IMR-90 (cell line): Measurements from ENCODE around the gene ADGRL3. TPM values are rescaled to one million over a fixed set of nuclear protein-coding genes. Genes with fewer than 3 reads are reported as not detected.

Experiments used
- ATAC-seq: fragments of 200-7000 bp; cut with Tn5 transposase; 2 replicates; pipeline ENCODE4 v1.9.1; 2020; ENCODE audit warnings: low read depth, mild to moderate bottlenecking, moderate library complexity
- BruUV-seq: library from RNA; stranded (reverse); fragments of 400-500 nt; replicated peaks from 2 replicates; lab custom pipeline; 2021; lab: Mats Ljungman, UMichigan
- CTCF ChIA-PET: fragments of 300-600 bp; formaldehyde crosslinking; extraction: SDS; loops from one replicate; lab custom pipeline; 2021; ENCODE audit warnings: antibody characterized with exemption; lab: Yijun Ruan, JAX
- POLR2A ChIA-PET: fragments of 300-600 bp; sonication (Branson Sonifier 250); formaldehyde crosslinking; loops from one replicate; lab custom pipeline; 2022; ENCODE audit warnings: antibody characterized with exemption; ENCODE audit not compliant: unreplicated experiment; lab: Charles Lee
- DNase-seq: peaks from one replicate; pipeline ENCODE4 v3.0.0; 2013
- H2AFZ ChIP-seq: replicated peaks from 2 replicates; pipeline ENCODE3; 2013; ENCODE audit warnings: low read length, mild to moderate bottlenecking; ENCODE audit not compliant: poor library complexity
- H2AK5ac ChIP-seq: 2 replicates; pipeline ENCODE4 v1.6.1; 2013; ENCODE audit warnings: low read depth, low read length, inconsistent platforms
- H2AK9ac ChIP-seq: replicated peaks from 2 replicates; pipeline ENCODE3; 2013; ENCODE audit warnings: mild to moderate bottlenecking, low read depth, low read length, moderate library complexity; ENCODE audit not compliant: poor library complexity
- H2BK120ac ChIP-seq: 2 replicates; pipeline ENCODE4 v1.6.1; 2013; ENCODE audit warnings: low read depth, low read length, inconsistent platforms
- H2BK15ac ChIP-seq: 3 replicates; pipeline ENCODE4 v1.6.1; 2013; ENCODE audit warnings: low read depth, low read length, inconsistent platforms
- H2BK20ac ChIP-seq: 2 replicates; pipeline ENCODE4 v1.6.1; 2013; ENCODE audit warnings: low read depth, mild to moderate bottlenecking, inconsistent platforms, low read length, moderate library complexity
- H2BK5ac ChIP-seq: 2 replicates; pipeline ENCODE4 v1.6.1; 2013; ENCODE audit warnings: mild to moderate bottlenecking, low read depth, low read length, inconsistent platforms; ENCODE audit not compliant: poor library complexity, severe bottlenecking
- H3K14ac ChIP-seq: replicated peaks from 2 replicates; pipeline ENCODE4 v1.6.1; 2013; ENCODE audit warnings: low read depth, low read length, inconsistent platforms
- H3K18ac ChIP-seq: 2 replicates; pipeline ENCODE4 v1.6.1; 2013; ENCODE audit warnings: low read depth, low read length, control low read depth
- H3K23ac ChIP-seq: 2 replicates; pipeline ENCODE4 v1.6.1; 2013; ENCODE audit warnings: low read depth, low read length, inconsistent platforms
- H3K27ac ChIP-seq: 2 replicates; pipeline ENCODE4 v1.5.1; 2013; ENCODE audit warnings: mild to moderate bottlenecking, control low read depth, low read length; ENCODE audit not compliant: insufficient read depth
- H3K27me3 ChIP-seq: 2 replicates; pipeline ENCODE4 v1.6.1; 2013; ENCODE audit warnings: low read length; ENCODE audit not compliant: control insufficient read depth, insufficient read depth
- H3K36me3 ChIP-seq: 2 replicates; pipeline ENCODE4 v1.6.1; 2013; ENCODE audit warnings: low read length, mixed read lengths; ENCODE audit not compliant: control insufficient read depth, insufficient read depth
- H3K4ac ChIP-seq: 2 replicates; pipeline ENCODE4 v1.6.1; 2013; ENCODE audit warnings: low read depth, low read length, inconsistent platforms
- H3K4me1 ChIP-seq: 2 replicates; pipeline ENCODE4 v1.6.1; 2013; ENCODE audit warnings: low read length, mixed read lengths; ENCODE audit not compliant: control insufficient read depth, insufficient read depth
- H3K4me2 ChIP-seq: 2 replicates; pipeline ENCODE4 v1.6.1; 2013; ENCODE audit warnings: low read depth, mild to moderate bottlenecking, control low read depth, low read length, moderate library complexity
- H3K4me3 ChIP-seq: 2 replicates; pipeline ENCODE4 v1.5.1; 2013; ENCODE audit warnings: low read depth, mild to moderate bottlenecking, control low read depth, low read length, moderate library complexity; ENCODE audit not compliant: insufficient read depth
- H3K56ac ChIP-seq: 2 replicates; pipeline ENCODE4 v1.6.1; 2013; ENCODE audit warnings: low read length, inconsistent platforms; ENCODE audit not compliant: insufficient read depth; ENCODE audit errors: extremely low read depth
- H3K79me1 ChIP-seq, 2 experiments: 2 replicates each; pipeline ENCODE4 v1.6.1; 2013; ENCODE audit warnings: low read length in 2 of 2, inconsistent platforms in 1 of 2, low read depth in 1 of 2
- H3K9ac ChIP-seq: 2 replicates; pipeline ENCODE4 v1.6.1; 2013; ENCODE audit warnings: low read depth, low read length, control low read depth
- H3K9me1 ChIP-seq: 2 replicates; pipeline ENCODE4 v1.6.1; 2013; ENCODE audit warnings: low read length, inconsistent platforms; ENCODE audit not compliant: insufficient read depth
- H3K9me3 ChIP-seq: 2 replicates; pipeline ENCODE4 v1.6.1; 2013; ENCODE audit warnings: low read length; ENCODE audit not compliant: control insufficient read depth, insufficient read depth
- H4K20me1 ChIP-seq: 2 replicates; pipeline ENCODE4 v1.6.1; 2013; ENCODE audit warnings: low read length, inconsistent platforms; ENCODE audit not compliant: insufficient read depth
- H4K5ac ChIP-seq: 2 replicates; pipeline ENCODE4 v1.6.1; 2013; ENCODE audit warnings: mild to moderate bottlenecking, low read depth, low read length, control low read depth
- H4K8ac ChIP-seq, 2 experiments: 2 replicates each; pipeline ENCODE4 v1.6.1; 2013; ENCODE audit warnings: low read depth in 2 of 2, low read length in 2 of 2, control low read depth in 1 of 2, inconsistent platforms in 1 of 2
- H4K91ac ChIP-seq: 2 replicates; pipeline ENCODE4 v1.6.1; 2013; ENCODE audit warnings: low read depth, low read length, inconsistent platforms; ENCODE audit not compliant: insufficient read depth
- BHLHE40 ChIP-seq: fragments of 150-350 bp; IDR thresholded peaks from 2 replicates; pipeline ENCODE4 v1.6.1; 2016; ENCODE audit warnings: mild to moderate bottlenecking, low read depth, low read length
- CEBPB ChIP-seq: IDR thresholded peaks from 2 replicates; pipeline ENCODE4 v1.6.1; 2012; ENCODE audit warnings: low read depth, low read length, improper control_type of control experiment
- CHD1 ChIP-seq: IDR thresholded peaks from 2 replicates; pipeline ENCODE4 v1.6.1; 2012; ENCODE audit warnings: low read depth, low read length, improper control_type of control experiment
- ELK1 ChIP-seq: fragments of 150-350 bp; IDR thresholded peaks from 2 replicates; pipeline ENCODE4 v1.6.1; 2016; ENCODE audit warnings: low read depth, mild to moderate bottlenecking, low read length, moderate library complexity, borderline replicate concordance
- FOS ChIP-seq: fragments of 150-350 bp; IDR thresholded peaks from 2 replicates; pipeline ENCODE4 v1.6.1; 2016; ENCODE audit warnings: low read depth, low read length
- MAFK ChIP-seq: IDR thresholded peaks from 2 replicates; pipeline ENCODE4 v1.6.1; 2012; ENCODE audit warnings: low read depth, low read length, improper control_type of control experiment
- MAZ ChIP-seq: IDR thresholded peaks from 2 replicates; pipeline ENCODE4 v1.6.1; 2012; ENCODE audit warnings: low read depth, mild to moderate bottlenecking, low read length, improper control_type of control experiment, moderate library complexity, borderline replicate concordance
- MXI1 ChIP-seq: IDR thresholded peaks from 2 replicates; pipeline ENCODE4 v1.6.1; 2012; ENCODE audit warnings: low read depth, mild to moderate bottlenecking, low read length, moderate library complexity, borderline replicate concordance
- NFE2L2 ChIP-seq: fragments of 150-350 bp; IDR thresholded peaks from 2 replicates; pipeline ENCODE4 v1.6.1; 2016; ENCODE audit warnings: low read depth, mild to moderate bottlenecking, low read length
- POLR2A ChIP-seq: IDR thresholded peaks from 2 replicates; pipeline ENCODE4 v1.6.1; 2012; ENCODE audit warnings: mild to moderate bottlenecking, low read depth, low read length
- RAD21 ChIP-seq: IDR thresholded peaks from 2 replicates; pipeline ENCODE4 v1.6.1; 2012; ENCODE audit warnings: low read length, improper control_type of control experiment
- RCOR1 ChIP-seq: IDR thresholded peaks from 2 replicates; pipeline ENCODE4 v1.6.1; 2012; ENCODE audit warnings: mild to moderate bottlenecking, low read length, improper control_type of control experiment; ENCODE audit not compliant: insufficient replicate concordance
- RFX5 ChIP-seq: IDR thresholded peaks from 2 replicates; pipeline ENCODE4 v1.8.0; 2012; ENCODE audit warnings: low read depth, mild to moderate bottlenecking, low read length, moderate library complexity
- SMC3 ChIP-seq: fragments of 150-350 bp; IDR thresholded peaks from 2 replicates; pipeline ENCODE4 v1.6.1; 2016; ENCODE audit warnings: low read depth, mild to moderate bottlenecking, antibody characterized with exemption, low read length, moderate library complexity
- WGBS, 2 experiments: methylation state at CpG; one replicate each; pipeline versions ENCODE4 v1.1.5 to v1.1.7; 2013; ENCODE audit warnings: missing lambda C conversion rate in 2 of 2; ENCODE audit not compliant: insufficient read length in 1 of 2; ENCODE audit errors: extremely low coverage in 2 of 2; 5-methylcytosine and 5-hydroxymethylcytosine counted together
- dilution Hi-C: fragments of 300-500 bp; cut with HindIII; formaldehyde crosslinking; loops from one replicate; pipeline ENCODE4 v1.14.3; 2018; ENCODE audit warnings: low sequenced_read_pairs; ENCODE audit not compliant: unreplicated experiment
- in situ Hi-C: fragments of 300-500 bp; cut with MboI; formaldehyde crosslinking; loops from 3 replicates; pipeline ENCODE4 v1.14.3; 2019; ENCODE audit warnings: low sequenced_read_pairs, inconsistent platforms, mixed read lengths
- intact Hi-C: fragments of 100-400 bp; cut with micrococcal nuclease; formaldehyde crosslinking; loops from 2 replicates; pipeline ENCODE4 v1.10.0; 2022
- polyA plus RNA-seq, 3 experiments: library from polyadenylated mRNA; depleted of rRNA; stranded (reverse); fragments of >200 nt; gene quantifications; 2 replicates each; pipeline ENCODE4 v1.2.3, GENCODE V29; 2012; ENCODE audit warnings: low replicate concordance in 1 of 3
- total RNA-seq: library from RNA; depleted of rRNA; stranded (reverse); fragments of >200 nt; gene quantifications from 2 replicates; pipeline ENCODE4 v1.2.3, GENCODE V29; 2012
- TF ChIP-seq, protein P1 (sequence below): fragments of 150-350 bp; IDR thresholded peaks from 2 replicates; pipeline ENCODE4 v1.6.1; 2017; ENCODE audit warnings: mild to moderate bottlenecking, antibody characterized with exemption, low read length, low read depth
- TF ChIP-seq, protein P2 (sequence below): conservative IDR thresholded peaks from 2 replicates; pipeline ENCODE4 v1.5.1; 2012; ENCODE audit warnings: mild to moderate bottlenecking, low read depth, low read length, improper control_type of control experiment

Gene ADGRL3
- total and polyA plus RNA-seq, 2 of the 4 experiments (the other 2 are of a cell fraction) = 0.46 to 2.5 TPM

- BruUV-seq = no TSS peak
- no peak overlapping the region for H2AFZ ChIP-seq
Measured at GRCh38 chr4:61603086-61603485, 403.0 kb downstream of the ADGRL3 start.

More at GRCh38 chr4:61603086-61603485, 403.0 kb downstream of the ADGRL3 start:
- DNase-seq (no peak), ATAC-seq (peak; percentile 16; the same call in 1 of the 2 replicates)
- H3K4me1 ChIP-seq = 0 out of 2 replicates have a peak, but pooled peaks cover 4% of the 10 kb centered on the region
- H4K8ac ChIP-seq = no peak overlapping the region
- H4K91ac ChIP-seq = no peak overlapping the region
- H3K36me3 ChIP-seq = no peaks in the 10 kb centered on the region
- no peak overlapping the region for H3K27ac ChIP-seq
- no peaks in the 10 kb centered on the region for H4K20me1 ChIP-seq
- intact Hi-C loops = no loop called here
- H3K18ac ChIP-seq = no peak overlapping the region
- H2BK20ac ChIP-seq = no peak overlapping the region
- H2AK9ac ChIP-seq = no peak overlapping the region
- no peak overlapping the region for H3K4me3 ChIP-seq
- H3K23ac ChIP-seq = no peak overlapping the region
- CTCF ChIA-PET = interaction anchor here (0.5 kb wide), 1 partner anchor 63 kb away, joined by 3 read pairs; no protein-coding TSS in a partner anchor
- TF ChIP-seq MAZ = no peak
- TF ChIP-seq SMC3 = no peak
- TF ChIP-seq RAD21 = no peak
- TF ChIP-seq FOS = no peak
- TF ChIP-seq CEBPB = no peak
- no peak for TF ChIP-seq MAFK
- TF ChIP-seq RCOR1 = no peak
- no peak for TF ChIP-seq MXI1
- TF ChIP-seq ELK1 = no peak
- no peak for TF ChIP-seq CHD1
- no peak for TF ChIP-seq RFX5
- no peak for TF ChIP-seq BHLHE40
- TF ChIP-seq, protein P1, sequence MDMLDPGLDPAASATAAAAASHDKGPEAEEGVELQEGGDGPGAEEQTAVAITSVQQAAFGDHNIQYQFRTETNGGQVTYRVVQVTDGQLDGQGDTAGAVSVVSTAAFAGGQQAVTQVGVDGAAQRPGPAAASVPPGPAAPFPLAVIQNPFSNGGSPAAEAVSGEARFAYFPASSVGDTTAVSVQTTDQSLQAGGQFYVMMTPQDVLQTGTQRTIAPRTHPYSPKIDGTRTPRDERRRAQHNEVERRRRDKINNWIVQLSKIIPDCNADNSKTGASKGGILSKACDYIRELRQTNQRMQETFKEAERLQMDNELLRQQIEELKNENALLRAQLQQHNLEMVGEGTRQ = no peak
- TF ChIP-seq, protein P2, sequence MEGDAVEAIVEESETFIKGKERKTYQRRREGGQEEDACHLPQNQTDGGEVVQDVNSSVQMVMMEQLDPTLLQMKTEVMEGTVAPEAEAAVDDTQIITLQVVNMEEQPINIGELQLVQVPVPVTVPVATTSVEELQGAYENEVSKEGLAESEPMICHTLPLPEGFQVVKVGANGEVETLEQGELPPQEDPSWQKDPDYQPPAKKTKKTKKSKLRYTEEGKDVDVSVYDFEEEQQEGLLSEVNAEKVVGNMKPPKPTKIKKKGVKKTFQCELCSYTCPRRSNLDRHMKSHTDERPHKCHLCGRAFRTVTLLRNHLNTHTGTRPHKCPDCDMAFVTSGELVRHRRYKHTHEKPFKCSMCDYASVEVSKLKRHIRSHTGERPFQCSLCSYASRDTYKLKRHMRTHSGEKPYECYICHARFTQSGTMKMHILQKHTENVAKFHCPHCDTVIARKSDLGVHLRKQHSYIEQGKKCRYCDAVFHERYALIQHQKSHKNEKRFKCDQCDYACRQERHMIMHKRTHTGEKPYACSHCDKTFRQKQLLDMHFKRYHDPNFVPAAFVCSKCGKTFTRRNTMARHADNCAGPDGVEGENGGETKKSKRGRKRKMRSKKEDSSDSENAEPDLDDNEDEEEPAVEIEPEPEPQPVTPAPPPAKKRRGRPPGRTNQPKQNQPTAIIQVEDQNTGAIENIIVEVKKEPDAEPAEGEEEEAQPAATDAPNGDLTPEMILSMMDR = no peak
- no peak for TF ChIP-seq NFE2L2
- TF ChIP-seq POLR2A = no peak
- no peaks in the 10 kb centered on the region for H3K79me1 ChIP-seq
- POLR2A ChIA-PET = no interaction called here
- H2BK5ac ChIP-seq = no peak overlapping the region
- H2AK5ac ChIP-seq = no peak overlapping the region
- H3K9ac ChIP-seq = no peak overlapping the region
- no peak overlapping the region for H3K14ac ChIP-seq
- no peak overlapping the region for H3K4ac ChIP-seq
- no peaks in the 10 kb centered on the region for H3K9me3 ChIP-seq
- H3K9me1 ChIP-seq = no peaks in the 10 kb centered on the region
- H3K56ac ChIP-seq = no peak overlapping the region
- in situ Hi-C loops = no loop called here
- H3K4me2 ChIP-seq = peak overlapping the region; percentile 18; the same call in 1 of the 2 replicates
- dilution Hi-C loops = no loop called here
- no peak overlapping the region for H4K5ac ChIP-seq
- no peak overlapping the region for H2BK15ac ChIP-seq
- H2BK120ac ChIP-seq = no peak overlapping the region
- H3K27me3 ChIP-seq = no peaks in the 10 kb centered on the region
- WGBS, 2 experiments = no CpG with 5 or more reads among the region's 3 CpGs
